Neural cell (in vitro differentiated cells): ENCODE data around the gene TSPAN9.

Experiments used
- CTCF ChIP-seq: fragments of 450-650 bp; IDR thresholded peaks from 2 replicates; pipeline ENCODE4 v1.5.1; 2014; ENCODE audit warnings: antibody characterized with exemption, mild to moderate bottlenecking, moderate library complexity; ENCODE audit not compliant: poor library complexity, severe bottlenecking
- EZH2 ChIP-seq: fragments of 200-600, 300-800 bp; shearing (Covaris generic), sonication (generic); IDR thresholded peaks from 2 replicates; pipeline ENCODE4 v1.6.1; 2014; ENCODE audit warnings: antibody characterized with exemption, low read length, borderline replicate concordance, mild to moderate bottlenecking; ENCODE audit not compliant: insufficient read depth, poor library complexity, severe bottlenecking
- MXI1 ChIP-seq: fragments of 450-650 bp; conservative IDR thresholded peaks from 2 replicates; pipeline ENCODE4 v1.6.1; 2014; ENCODE audit warnings: antibody characterized with exemption, mild to moderate bottlenecking; ENCODE audit not compliant: poor library complexity, severe bottlenecking
- RAD21 ChIP-seq: fragments of 450-650 bp; conservative IDR thresholded peaks from 2 replicates; pipeline ENCODE4 v1.6.1; 2014; ENCODE audit warnings: antibody characterized with exemption, mild to moderate bottlenecking, moderate library complexity
- REST ChIP-seq: IDR thresholded peaks from 2 replicates; pipeline ENCODE4 v1.6.1; 2012; ENCODE audit warnings: borderline replicate concordance
- SMC3 ChIP-seq: fragments of 450-650 bp; conservative IDR thresholded peaks from 2 replicates; pipeline ENCODE4 v1.6.1; 2014; ENCODE audit warnings: antibody characterized with exemption, mild to moderate bottlenecking, moderate library complexity; ENCODE audit not compliant: poor library complexity

- TF ChIP-seq EZH2 (no peak), REST (no peak), CTCF (no peak), MXI1 (no peak), SMC3 (no peak), RAD21 (no peak)
Observed at GRCh38 chr12:3065300-3065699, 11.9 kb upstream of the TSPAN9 start.
